K562 (cell line): ENCODE data around the gene RPS10. TPM values are rescaled to one million over a fixed set of nuclear protein-coding genes. Genes with fewer than 3 reads are reported as not detected.

Experiments
- ATAC-seq: fragments of 200-7000 bp; cut with Tn5 transposase; 3 replicates; pipeline ENCODE4 v1.9.1; 2020; ENCODE audit warnings: moderate library complexity
- BruUV-seq: library from RNA; stranded (reverse); fragments of 400-500 nt; replicated peaks from 2 replicates; lab custom pipeline; 2021; lab: Mats Ljungman, UMichigan
- CTCF ChIA-PET: fragments of 300-600 bp; formaldehyde crosslinking; extraction: SDS; loops from one replicate; lab custom pipeline; 2021; ENCODE audit warnings: low intra/inter-chr PET ratio; lab: Yijun Ruan, JAX
- POLR2A ChIA-PET: fragments of 300-600, 350-650 bp; sonication (Branson Sonifier 250); formaldehyde crosslinking; extraction: SDS; loops from one replicate; lab custom pipeline; 2021; ENCODE audit warnings: antibody characterized with exemption, inconsistent platforms; lab: Yijun Ruan, JAX
- DNase-seq, 4 experiments: peaks; one replicate each; pipeline versions ENCODE4 v3.0.0 to v3.0.0-alpha.2; 2011 to 2018; ENCODE audit warnings: low spot score in 3 of 4, mixed read lengths in 3 of 4; ENCODE audit errors: extremely low read depth in 1 of 4
- FAIRE-seq: peaks from 2 replicates; lab custom pipeline; 2011; peaks lifted over from hg19 to GRCh38; lab: Jason Lieb, UNC
- H2AFZ ChIP-seq: 2 replicates; pipeline ENCODE4 v1.6.0; 2011; ENCODE audit warnings: low read depth, low read length, control low read depth, inconsistent platforms
- H3K27ac ChIP-seq: fragments of 200-600 bp; 3 replicates; pipeline ENCODE4 v1.8.0; 2011; ENCODE audit warnings: low read depth, mild to moderate bottlenecking, control low read depth, inconsistent platforms, low read length, moderate library complexity, mixed read lengths; ENCODE audit errors: extremely low read depth
- H3K27me3 ChIP-seq, 2 experiments: fragments of 300-600 bp in 1 of 2; 2 replicates in 1 of 2; 3 replicates in 1 of 2; pipeline versions ENCODE4 v1.6.0 to v1.8.0; 2011; ENCODE audit warnings: inconsistent platforms in 2 of 2, low read length in 2 of 2, mild to moderate bottlenecking in 1 of 2, mixed read lengths in 1 of 2, moderate library complexity in 1 of 2; ENCODE audit not compliant: control insufficient read depth in 2 of 2, insufficient read depth in 2 of 2
- H3K36me3 ChIP-seq: fragments of 300-600 bp; 3 replicates; pipeline ENCODE4 v1.8.0; 2011; ENCODE audit warnings: mild to moderate bottlenecking, low read length, inconsistent platforms; ENCODE audit not compliant: control insufficient read depth, insufficient read depth
- H3K4me1 ChIP-seq, 2 experiments: fragments of 200-600 bp in 1 of 2; replicated peaks in 1 of 2; 2 replicates in 1 of 2; 3 replicates in 1 of 2; pipeline versions ENCODE4 v1.5.1 to v1.8.0; 2011; ENCODE audit warnings: inconsistent platforms in 2 of 2, low read length in 2 of 2, mild to moderate bottlenecking in 1 of 2, mixed read lengths in 1 of 2, moderate library complexity in 1 of 2; ENCODE audit not compliant: control insufficient read depth in 2 of 2, insufficient read depth in 2 of 2
- H3K4me2 ChIP-seq: 2 replicates; pipeline ENCODE4 v1.6.1; 2011; ENCODE audit warnings: low read length, control low read depth, inconsistent platforms, mixed read lengths; ENCODE audit not compliant: insufficient read depth
- H3K4me3 ChIP-seq: fragments of 200-600 bp; sonication (generic), shearing (Covaris generic); 2 replicates; pipeline ENCODE4 v1.5.1; 2016; ENCODE audit warnings: control low read depth, inconsistent platforms
- H3K79me2 ChIP-seq: fragments of 200-600 bp; 3 replicates; pipeline ENCODE4 v1.8.0; 2011; ENCODE audit warnings: low read length, inconsistent platforms; ENCODE audit not compliant: control insufficient read depth, insufficient read depth
- H3K9ac ChIP-seq, 2 experiments: 2 replicates each; pipeline versions ENCODE4 v1.6.0 to v1.6.1; 2011; ENCODE audit warnings: low read depth in 2 of 2, low read length in 2 of 2, control low read depth in 1 of 2, inconsistent platforms in 1 of 2, mild to moderate bottlenecking in 1 of 2, mixed read lengths in 1 of 2; ENCODE audit not compliant: insufficient read depth in 1 of 2
- H3K9me1 ChIP-seq: one replicate; pipeline ENCODE4 v1.6.0; 2011; ENCODE audit warnings: inconsistent platforms, mild to moderate bottlenecking, low read length, moderate library complexity; ENCODE audit not compliant: control insufficient read depth, insufficient read depth
- H3K9me3 ChIP-seq: replicated peaks from 2 replicates; pipeline ENCODE4 v1.5.1; 2011; ENCODE audit warnings: low read depth, low read length, inconsistent platforms; ENCODE audit not compliant: control insufficient read depth, insufficient read depth
- H4K20me1 ChIP-seq: replicated peaks from 2 replicates; pipeline ENCODE4 v1.6.1; 2011; ENCODE audit warnings: low read length, inconsistent platforms, mixed read lengths; ENCODE audit not compliant: control insufficient read depth, insufficient read depth
- GATA2 ChIP-seq: sonication (generic); formaldehyde crosslinking; IDR thresholded peaks from 2 replicates; pipeline ENCODE4 v1.4.0; 2020; ENCODE audit warnings: mild to moderate bottlenecking, missing genetic modification reagents
- ZNF121 ChIP-seq: sonication (generic); formaldehyde crosslinking; conservative IDR thresholded peaks from 2 replicates; pipeline ENCODE4 v1.8.0; 2022; ENCODE audit warnings: missing genetic modification reagents
- ZNF311 ChIP-seq: fragments of 250-450 bp; sonication (Bioruptor Pico); IDR thresholded peaks from 2 replicates; pipeline ENCODE4 v1.4.0; 2020; ENCODE audit warnings: mild to moderate bottlenecking, moderate library complexity
- WGBS: fragments of 100-300 bp; shearing (Covaris generic); methylation state at CpG from one replicate; pipeline ENCODE4 v1.1.6; 2016; ENCODE audit warnings: low coverage, mixed read lengths; ENCODE audit not compliant: insufficient coverage; ENCODE audit errors: missing lambda C conversion rate; 5-methylcytosine and 5-hydroxymethylcytosine counted together
- in situ Hi-C: fragments of 300-500 bp; cut with MboI; formaldehyde crosslinking; loops from 4 replicates; pipeline ENCODE4 v1.15.0; 2018; ENCODE audit warnings: inconsistent platforms, mixed read lengths
- intact Hi-C: fragments of 100-400 bp; cut with micrococcal nuclease; formaldehyde crosslinking; loops from 2 replicates; pipeline ENCODE4 v1.14.2; 2022
- polyA plus RNA-seq, 8 experiments: library from polyadenylated mRNA; depleted of rRNA in 4 of 8; stranded (reverse) in 5 of 8; unstranded in 3 of 8; fragments of >200 nt; fragmentation: Nextera tagmentation in 2 of 8; fragmentation: Illumina TruSeq in 1 of 8; extraction: Ambion mirVana in 2 of 8; extraction: Trizol in 1 of 8; gene quantifications; 2 replicates each; pipeline versions ENCODE4 v1.2.1 to v1.2.3, GENCODE V29; 2011 to 2014; ENCODE audit warnings: inconsistent platforms in 1 of 8, missing spikeins in 1 of 8
- total RNA-seq, 7 experiments: library from RNA; depleted of rRNA in 6 of 7; stranded (reverse); fragments of >200 nt in 6 of 7; fragmentation: Illumina TruSeq in 2 of 7; extraction: Trizol in 2 of 7; gene quantifications; 2 replicates each; pipeline versions ENCODE4 v1.2.1 to v1.2.3, GENCODE V29; 2011 to 2021; ENCODE audit warnings: low replicate concordance in 1 of 7

The RPS10 gene
- total and polyA plus RNA-seq, 9 of the 15 experiments (the other 6 are each of a cell fraction or from before 2014, with no cell fraction given) = 2,680 to 5,251 (median 3,876) TPM

DNA sequence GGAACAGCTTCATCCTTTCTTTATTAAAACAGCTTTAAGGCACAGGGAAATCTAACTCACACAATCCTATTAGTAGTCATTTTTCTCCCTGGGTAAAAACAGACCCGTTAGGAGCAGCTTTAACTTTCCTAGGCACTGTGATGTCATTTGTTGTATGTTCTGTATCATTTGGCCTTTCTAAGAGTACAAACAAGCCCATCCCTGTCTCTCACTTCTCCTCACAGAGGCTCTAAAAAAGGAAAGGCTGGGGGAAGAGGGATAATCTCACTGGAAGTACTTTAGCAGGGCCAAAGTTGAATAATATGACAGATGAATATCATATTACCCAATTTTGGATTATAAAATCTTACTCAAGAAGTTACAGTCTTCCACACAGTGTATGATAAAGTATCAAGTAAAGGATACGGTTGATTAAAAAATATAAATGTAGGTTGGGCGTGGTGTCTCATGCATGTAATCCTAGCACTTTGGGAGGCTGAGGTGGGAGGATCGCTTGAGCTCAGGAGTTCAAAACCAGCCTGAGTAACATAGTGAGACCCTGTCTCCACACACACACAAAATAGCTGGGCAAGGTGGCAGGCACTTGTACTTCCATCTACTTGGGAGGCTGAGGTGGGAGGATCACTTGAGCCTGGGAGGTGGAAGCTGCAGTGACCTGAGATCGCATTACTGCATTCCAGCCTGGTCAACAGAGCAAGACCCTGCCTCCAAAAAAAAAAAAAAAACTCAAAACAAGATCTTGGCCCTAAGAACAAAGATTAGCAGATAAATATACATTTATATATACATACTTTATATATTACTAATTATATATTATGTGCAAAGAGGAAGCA is 41.3 kb downstream of the RPS10 start:
- Histone ChIP-seq H2AFZ (no peak overlapping the region), H3K9me1 (no peaks in the 10 kb centered on the region), H3K4me3 (no peak overlapping the region), H3K27ac (peak overlapping the region; percentile 24; the same call in 1 of the 3 replicates), H3K4me2 (no peak overlapping the region), H3K27me3 (no peaks in the 10 kb centered on the region), H4K20me1 (peaks cover 5% of the 10 kb centered on the region), H3K9ac (peak overlapping the region; percentile 1 to 23; a peak in 1 of 4 replicates), H3K36me3 (peaks cover 45% of the 10 kb centered on the region; the same call in 2 of the 3 replicates), H3K9me3 (no peaks in the 10 kb centered on the region), H3K4me1 (peaks cover 5 to 23% of the 10 kb centered on the region in 2 experiments; a peak in 3 of 5 replicates), H3K79me2 (peaks cover 99% of the 10 kb centered on the region)
- ChIA-PET POLR2A (interaction anchor here (0.8 kb wide), 1 partner anchor 140 kb away, joined by 3 read pairs; no protein-coding TSS in a partner anchor), CTCF (no interaction called here)
- peak; percentile 45 for TF ChIP-seq ZNF121
- no peak for TF ChIP-seq ZNF311
- TF ChIP-seq GATA2 (CRISPR knock-in tag) = no peak
- no TSS peak for BruUV-seq
- no peak for DNase-seq
- intact Hi-C loops = no loop called here
- 69% methylated on average over 5 of the region's 5 CpGs for WGBS
- ATAC-seq = no peak
- no peak for FAIRE-seq
- in situ Hi-C loops = no loop called here
